GM18511 (cell line): Measurements from ENCODE around the gene SNAPC2.

Source experiments
- ATAC-seq: cut with Tn5 transposase; IDR thresholded peaks from one replicate; pipeline ENCODE4 v1.9.1; 2021; ENCODE audit warnings: mild to moderate bottlenecking, moderate library complexity; ENCODE audit not compliant: unreplicated experiment

SNAPC2 gene

DNA sequence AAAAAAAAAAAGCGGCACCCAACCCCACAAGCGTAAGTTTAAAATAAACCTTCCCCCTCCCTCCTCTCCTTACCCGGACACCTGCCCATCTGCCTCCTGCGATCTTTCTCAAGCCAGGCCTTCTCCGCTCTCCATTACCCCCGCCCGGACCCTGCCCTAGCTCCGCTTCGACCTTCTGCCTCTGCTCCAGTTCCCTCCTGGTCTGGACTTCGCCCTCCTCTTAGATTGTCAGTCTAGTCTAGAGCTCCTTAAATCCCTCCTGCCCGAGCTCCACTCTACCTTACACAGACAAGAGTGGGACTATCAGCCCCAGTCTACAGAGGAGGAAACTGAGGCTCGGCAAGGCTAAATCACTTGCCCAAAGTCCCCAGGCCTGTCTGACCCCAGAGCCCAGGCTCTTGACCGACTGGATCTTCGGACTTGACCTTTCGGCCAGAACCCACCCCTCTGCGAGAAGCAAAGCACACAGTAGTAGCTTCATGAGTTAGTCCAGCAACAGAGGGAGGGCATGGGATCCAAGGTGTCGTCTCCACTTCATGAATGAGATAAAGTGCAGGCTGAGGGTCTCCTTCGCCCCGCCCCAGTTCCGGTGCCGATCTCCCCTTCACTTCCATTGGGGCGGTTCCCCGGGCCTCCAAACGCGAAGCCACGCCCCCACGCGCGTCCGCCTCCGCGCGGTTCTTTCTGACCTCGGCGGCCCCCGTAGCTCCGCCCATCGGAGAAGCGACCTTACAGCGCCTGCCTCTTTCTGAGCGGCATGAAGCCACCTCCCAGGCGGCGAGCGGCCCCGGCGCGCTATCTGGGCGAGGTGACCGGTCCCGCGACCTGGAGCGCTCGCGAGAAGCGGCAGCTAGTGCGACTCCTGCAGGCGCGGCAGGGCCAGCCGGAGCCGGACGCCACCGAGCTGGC is at the start of gene SNAPC2:
SNAPC2 (plus strand) TSS at position 729 of the 909 bp plus-strand sequence; CDS start at position 758, 29 bp downstream.
- peak; percentile 58 for ATAC-seq

DNA sequence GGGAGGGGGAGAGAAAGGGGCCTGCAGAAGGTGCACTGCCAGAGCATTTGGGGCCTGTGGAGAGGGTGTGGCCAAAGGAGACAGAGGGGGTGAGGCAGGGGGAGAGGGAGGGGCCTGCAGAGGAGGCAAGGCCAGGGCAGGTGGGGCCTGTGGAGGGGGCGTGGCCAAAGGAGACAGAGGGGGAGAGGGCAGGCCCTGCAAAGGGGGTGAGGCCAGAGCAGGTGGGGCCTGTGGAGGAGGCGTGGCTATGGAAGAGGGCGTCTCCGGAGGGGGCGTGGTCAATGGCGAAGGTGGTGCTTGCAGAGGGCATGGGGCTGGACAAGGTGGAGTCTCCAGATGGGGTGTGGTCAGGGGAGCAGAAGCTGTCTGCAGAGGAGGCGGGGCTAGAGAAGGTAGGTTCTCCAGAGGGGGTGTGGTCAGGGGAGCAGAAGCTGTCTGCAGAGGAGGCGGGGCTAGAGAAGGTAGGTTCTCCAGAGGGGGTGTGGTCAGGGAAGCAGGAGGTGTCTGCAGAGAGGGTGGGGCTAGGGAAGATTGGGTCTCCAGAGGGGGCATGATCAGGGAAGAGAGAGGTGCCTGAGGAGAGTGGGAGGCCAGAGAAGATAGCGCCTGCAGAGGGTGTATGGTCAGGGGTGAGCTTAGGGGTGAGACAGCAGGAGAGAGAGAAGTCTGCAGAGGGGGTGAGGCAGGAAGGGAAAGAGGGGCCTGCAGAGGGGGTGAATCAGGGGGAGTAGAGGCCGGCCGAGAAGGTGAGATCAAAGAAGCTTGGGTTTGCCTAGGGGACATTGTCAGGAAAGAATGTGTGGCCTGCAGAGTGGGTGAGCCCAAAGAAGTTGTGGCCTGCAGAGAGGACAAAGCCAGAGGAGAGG is 49.3 kb upstream of the SNAPC2 start:
- ATAC-seq, result no peak

DNA sequence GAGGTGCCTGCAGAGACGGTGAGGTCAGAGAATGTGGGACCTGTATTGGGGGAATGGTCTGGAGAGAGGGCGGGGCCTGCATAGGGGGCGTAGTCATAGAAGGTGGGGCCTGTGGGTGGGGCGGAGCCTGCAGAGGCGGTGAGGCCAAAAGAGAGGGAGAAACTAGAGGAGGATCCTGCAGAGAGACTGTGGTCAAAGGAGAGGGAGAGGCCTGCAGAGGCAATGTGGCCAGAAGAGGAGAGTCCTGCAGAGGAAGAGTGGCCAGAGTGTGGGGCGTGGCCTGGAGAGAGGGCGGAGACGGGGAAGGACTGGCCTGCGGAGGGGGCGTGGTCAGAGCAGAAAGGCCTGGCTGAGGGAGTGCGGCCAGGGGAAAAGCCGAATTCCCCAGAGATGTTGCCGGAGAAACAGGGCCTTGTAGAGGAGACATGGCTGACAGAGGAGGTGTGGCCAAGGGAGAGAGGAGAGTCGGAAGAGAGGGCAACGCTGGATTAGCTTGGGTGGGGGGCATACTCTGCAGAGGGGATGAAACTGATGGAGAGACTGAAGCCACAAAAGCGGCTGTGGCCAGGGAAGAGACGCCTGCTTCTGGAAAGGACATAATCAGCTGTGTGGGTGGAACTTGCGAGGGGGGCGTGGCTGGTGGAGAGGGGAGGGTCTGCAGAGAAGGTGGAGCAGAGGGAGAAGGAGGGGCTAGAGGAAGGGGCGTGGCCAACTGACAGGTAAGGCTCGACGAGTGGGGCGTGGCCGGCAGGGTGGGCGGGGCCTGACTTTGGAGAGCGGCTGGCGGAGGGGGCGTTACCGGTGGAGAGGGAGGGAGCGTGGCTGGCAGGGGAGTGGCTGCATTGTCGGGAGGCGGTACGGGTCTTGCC is 48.5 kb upstream of the SNAPC2 start:
- ATAC-seq, result no peak

DNA sequence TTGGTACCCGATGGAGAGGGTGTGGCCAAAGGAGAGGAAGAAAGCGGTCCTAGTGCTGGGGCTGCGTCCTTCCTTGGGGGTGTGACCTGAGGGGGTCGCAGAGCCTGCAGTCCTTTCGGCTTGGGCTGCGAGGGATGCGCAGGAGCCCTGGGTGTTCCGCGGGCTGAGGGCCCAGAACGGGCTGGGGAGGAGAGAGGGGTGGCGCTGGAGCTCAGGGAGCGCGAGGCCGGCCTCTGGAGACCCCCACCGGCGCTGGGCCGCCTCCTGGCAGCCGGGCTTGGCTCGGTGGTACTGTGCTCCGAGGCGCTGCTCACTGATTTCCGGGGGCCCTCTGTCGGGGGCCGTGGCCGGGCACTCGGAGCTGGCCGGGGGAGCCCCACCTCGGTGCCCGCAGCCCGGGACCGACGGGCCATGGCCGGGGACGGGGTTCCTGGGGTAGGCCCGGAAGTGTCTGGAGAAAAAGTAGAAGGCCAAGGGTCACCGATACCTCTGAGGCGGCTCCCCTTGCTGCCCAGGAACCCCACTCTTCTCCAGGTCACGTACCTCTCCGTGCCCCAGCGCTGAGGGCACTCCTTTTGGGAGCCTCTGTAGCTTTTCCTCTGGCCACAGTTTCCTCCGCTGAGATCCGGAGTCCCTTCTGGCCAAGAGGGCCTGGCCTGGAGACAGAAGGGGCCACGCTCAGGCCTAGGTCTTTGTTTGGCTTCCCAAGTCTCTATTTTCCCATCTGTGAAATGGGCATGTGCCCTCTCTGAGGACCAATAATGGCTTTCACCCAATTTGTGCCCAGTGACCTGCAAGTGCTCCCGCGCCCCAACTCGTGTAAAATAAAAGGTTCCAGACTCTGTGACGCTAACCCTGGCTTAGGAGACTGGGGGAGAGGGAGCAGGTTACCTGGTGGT is 47.6 kb upstream of the SNAPC2 start:
- no peak for ATAC-seq

GRCh38 chr19:7873304-7874075 is 46.6 kb upstream of the SNAPC2 start:
- ATAC-seq, result no peak

- no peak for ATAC-seq
Measured at GRCh38 chr19:7874076-7874896, 45.9 kb upstream of the SNAPC2 start, which contains the start of gene PRR36. TSS of gene PRR36 (minus strand) at chr19:7874390. CDS start at chr19:7873689, 701 bp downstream.

DNA sequence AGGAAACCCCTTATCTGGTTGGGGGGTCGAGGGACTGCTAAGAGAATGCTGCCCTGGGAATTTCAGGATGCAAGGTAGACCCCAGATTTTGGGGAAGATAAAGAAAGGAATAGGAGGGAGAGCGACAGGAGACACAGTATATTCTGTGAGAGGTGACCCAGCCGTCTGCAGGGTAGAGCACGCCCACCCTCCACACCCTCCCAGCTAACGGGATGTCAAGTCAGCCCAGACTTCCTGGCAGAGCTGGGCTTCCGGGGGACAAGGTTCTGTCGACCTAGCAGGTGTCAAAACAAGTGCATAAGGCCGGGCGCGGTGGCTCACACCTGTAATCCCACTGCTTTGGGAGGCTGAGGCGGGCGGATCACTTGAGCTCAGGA is 45.3 kb upstream of the SNAPC2 start:
- ATAC-seq, result no peak

DNA sequence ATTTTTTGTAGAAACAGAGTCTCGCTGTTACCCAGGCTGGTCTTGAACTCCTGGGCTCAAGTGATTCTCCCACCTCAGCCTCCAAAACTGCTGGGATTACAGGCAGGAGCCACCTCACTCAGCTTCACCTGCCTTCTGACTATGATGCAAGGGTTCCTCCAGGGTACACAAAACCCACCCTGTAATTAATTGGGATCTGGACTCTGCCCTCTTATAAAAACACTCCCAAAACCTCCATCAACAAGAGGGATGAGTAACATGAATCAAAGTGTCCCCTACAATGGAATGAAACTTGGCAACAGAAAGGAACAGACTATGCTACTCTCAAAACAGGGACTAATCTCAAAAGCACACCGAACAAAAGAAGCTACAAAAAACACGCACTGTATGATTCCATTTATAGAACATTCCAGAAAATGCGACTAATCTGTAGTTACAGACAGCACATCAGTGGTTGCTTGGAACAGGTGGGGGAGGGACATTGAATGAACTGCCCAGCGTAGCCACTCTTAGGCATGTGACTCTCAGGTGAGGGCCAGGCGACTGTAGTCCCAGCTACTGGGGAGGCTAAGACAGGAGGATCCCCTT is 42.8 kb upstream of the SNAPC2 start:
- no peak for ATAC-seq

DNA sequence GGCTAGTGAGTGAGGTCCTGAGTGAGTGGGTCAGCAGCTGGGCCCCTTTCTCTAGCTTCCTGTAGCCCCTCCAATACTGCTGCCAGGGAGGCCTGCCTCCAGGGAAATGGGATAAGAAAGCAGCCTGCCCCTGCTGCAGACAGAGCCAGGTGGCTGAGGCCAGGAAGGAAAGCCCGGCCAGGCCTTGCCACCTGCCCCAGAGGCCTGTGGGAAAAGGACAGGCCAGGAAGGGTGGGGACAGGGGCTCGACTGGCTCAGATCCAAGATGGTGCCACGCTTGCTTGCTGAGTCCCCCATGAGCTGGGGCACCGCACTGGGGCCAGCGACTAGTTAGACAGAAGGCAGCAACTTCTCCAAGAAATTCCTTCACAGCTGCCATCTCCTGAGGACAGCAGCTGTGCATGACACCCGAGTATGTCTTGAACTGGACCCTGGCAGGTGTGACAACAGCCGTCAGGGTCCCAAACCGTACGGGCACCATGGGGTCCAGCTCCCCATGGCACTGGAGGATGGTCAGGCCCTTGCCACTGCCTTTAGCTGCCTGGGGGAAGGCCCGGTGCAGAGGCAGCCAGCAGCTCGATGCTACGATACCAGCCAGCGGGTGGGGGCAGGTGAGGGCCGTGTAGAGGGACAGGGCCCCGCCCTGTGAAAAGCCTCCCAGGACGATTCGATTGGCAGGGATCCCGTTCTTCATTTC is 40.9 kb upstream of the SNAPC2 start:
- ATAC-seq, result no peak

DNA sequence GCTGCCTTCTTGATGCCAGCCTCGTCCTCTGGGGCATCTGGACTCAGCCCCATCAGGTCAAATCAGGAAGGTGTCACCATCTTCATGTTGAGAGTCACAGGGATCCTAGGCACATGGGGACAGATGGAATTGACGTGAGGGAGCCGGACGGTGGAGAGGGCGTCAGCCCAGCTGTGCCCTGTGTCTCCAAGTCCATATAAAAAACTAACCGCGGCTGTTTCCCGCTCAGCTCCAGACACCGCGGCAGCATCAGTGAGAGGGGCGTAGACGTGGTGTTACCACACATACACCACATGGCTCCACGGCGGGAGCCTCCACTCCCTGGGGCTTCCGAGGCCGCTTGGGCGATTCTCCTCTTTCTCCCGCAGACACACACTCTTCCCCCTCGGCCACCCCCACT is 40.3 kb upstream of the SNAPC2 start:
- ATAC-seq, result no peak

GRCh38 chr19:7881910-7882309 is 38.2 kb upstream of the SNAPC2 start:
- no peak for ATAC-seq

DNA sequence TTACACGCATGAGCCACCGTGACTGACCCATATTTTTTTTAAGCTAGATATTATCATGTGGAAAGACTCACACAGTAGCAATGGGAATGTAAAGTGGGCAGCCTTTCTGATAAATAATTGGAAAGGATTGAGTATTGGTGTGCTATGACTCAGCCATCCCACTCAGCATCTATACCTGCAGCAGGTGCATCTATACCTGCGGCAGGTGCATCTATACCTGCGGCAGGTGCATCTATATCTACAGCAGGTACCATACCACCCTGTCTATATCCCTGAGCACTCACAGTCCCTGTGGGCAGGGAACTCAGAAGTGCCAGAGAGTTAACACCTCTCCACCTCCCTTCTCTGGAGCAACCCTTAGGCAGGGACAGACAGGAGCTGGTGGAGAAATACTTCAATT is 37.0 kb upstream of the SNAPC2 start:
- ATAC-seq, result no peak

DNA sequence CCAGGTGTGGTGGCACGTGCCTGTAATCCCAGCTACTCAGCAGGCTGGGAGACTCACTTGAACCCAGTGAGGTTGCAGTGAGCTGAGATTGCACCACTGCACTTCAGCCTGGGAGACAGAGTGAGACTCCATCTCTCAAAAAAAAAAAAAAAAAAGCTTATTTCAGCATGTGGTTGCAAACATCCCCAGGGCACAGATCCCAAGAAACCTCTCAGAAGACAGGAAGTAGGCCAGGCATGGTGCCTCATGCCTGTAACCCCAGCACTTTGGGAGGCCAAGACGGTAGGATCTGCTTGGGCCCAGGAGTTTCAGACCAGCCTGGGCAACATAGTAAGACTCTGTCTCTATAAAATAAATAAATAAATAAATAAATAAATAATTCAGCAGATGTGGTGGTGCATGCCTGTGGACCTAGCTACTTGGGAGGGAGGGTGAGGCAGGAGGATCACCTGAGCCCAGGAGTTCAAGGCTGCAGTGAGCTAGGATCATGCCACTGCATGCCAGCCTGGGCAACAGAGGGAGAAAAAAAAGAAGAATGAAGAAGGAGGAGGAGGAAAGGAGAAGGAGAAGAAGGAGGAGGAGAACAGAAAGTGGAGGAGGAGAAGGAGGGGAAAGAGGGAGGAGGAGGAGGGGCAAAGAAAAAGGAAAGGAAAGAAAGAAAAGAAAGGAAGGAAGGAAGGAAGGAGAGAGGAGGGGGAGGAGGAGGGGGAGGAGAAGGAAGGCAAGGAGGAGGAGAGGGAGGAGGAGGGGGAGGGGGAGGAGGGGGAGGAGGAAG is 36.2 kb upstream of the SNAPC2 start:
- ATAC-seq, result no peak

DNA sequence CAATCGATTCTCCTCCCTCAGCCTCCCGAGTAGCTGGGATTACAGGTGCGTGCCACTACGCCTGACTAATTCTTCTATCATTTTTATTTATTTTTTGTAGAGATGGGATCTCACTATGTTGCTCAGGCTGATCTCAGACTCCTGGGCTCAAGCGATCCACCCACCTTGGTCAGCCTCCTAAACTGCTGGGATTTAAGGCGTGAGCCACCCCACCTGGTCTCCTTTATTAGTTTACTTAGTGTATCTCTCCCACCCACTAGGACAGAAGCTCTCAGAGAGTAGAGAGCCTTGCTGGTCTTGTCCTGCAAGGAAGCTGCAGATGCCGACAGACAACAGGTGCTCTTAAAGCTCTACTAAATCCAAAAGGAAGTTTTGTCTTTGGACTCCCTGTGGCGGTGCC is 34.3 kb upstream of the SNAPC2 start:
- ATAC-seq, result no peak

DNA sequence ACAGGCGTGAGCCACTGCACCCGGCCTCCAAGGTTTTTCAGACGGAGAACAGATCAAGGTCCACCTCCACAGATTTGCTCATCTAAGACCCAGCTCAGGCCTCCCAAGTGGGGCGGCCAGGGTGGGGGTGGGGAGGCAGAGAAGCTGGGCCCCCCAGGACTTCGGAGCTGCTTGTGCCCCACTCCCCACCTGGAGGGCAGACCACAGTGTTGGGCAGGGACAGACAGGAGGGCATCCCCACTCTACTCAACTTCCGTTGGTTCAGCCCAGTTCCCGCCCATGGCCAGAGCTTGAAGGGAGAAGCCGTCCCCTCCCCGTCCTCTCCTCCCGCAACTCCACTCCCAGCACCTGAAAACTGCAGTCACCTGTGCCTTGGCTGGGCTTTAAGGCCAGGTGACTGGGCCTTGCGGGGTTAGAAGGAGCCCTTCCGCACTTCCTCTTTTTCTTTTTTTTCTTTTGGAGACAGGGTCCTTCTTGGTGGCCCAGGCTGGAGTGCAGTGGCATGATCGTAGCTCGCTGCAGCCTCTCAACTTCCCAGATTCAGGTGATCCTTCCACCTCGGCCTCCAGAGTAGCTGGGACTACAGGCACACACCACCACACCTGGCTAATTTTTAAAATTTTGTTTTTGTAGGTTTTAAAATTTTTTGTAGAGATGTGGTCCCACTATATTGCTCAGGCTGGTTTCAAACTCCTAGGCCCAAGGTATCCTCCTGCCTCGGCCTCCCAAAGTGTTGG is 32.6 kb upstream of the SNAPC2 start:
- no peak for ATAC-seq
